NCI-H82 treated with DMSO at 0.1 percent for 48 hours (cell line): Measurements from ENCODE around the gene CFAP410.

Source experiments
- DNase-seq: peaks from one replicate; lab custom pipeline; 2025; ENCODE audit not compliant: unreplicated experiment; lab: John Stamatoyannopoulos, UW

Gene CFAP410

GRCh38 chr21:44331650-44332307, 7.4 kb downstream of the CFAP410 start:
- DNase-seq, result no peak

GRCh38 chr21:44331209-44331608, 8.0 kb downstream of the CFAP410 start:
- no peak for DNase-seq

GRCh38 chr21:44330698-44331097, 8.5 kb downstream of the CFAP410 start:
- no peak for DNase-seq

GRCh38 chr21:44329971-44330681, 9.1 kb downstream of the CFAP410 start:
- DNase-seq, result no peak

- DNase-seq, result no peak
Measured at GRCh38 chr21:44329086-44329889, 9.9 kb downstream of the CFAP410 start.

GRCh38 chr21:44328242-44328895, 10.8 kb downstream of the CFAP410 start:
- no peak for DNase-seq

GRCh38 chr21:44327603-44327974, 11.6 kb downstream of the CFAP410 start:
- DNase-seq, result no peak

GRCh38 chr21:44326716-44327602, 12.2 kb downstream of the CFAP410 start:
- no peak for DNase-seq

GRCh38 chr21:44326272-44326647, 12.9 kb downstream of the CFAP410 start:
- no peak for DNase-seq

- no peak for DNase-seq
Measured at GRCh38 chr21:44325386-44326271, 13.6 kb downstream of the CFAP410 start.

GRCh38 chr21:44324854-44325107, 14.4 kb downstream of the CFAP410 start:
- no peak for DNase-seq

GRCh38 chr21:44324106-44324853, 14.9 kb downstream of the CFAP410 start:
- no peak for DNase-seq

GRCh38 chr21:44323591-44323990, 15.6 kb downstream of the CFAP410 start:
- no peak for DNase-seq

GRCh38 chr21:44322621-44323325, 16.4 kb downstream of the CFAP410 start:
- no peak for DNase-seq

GRCh38 chr21:44321846-44322450, 17.2 kb downstream of the CFAP410 start:
- DNase-seq, result no peak

GRCh38 chr21:44320847-44321246, 18.3 kb downstream of the CFAP410 start:
- no peak for DNase-seq

- no peak for DNase-seq
Measured at GRCh38 chr21:44319407-44320065, 19.7 kb downstream of the CFAP410 start.
